ENCODE measurements around the gene LRRC7.

Gene LRRC7

DNA sequence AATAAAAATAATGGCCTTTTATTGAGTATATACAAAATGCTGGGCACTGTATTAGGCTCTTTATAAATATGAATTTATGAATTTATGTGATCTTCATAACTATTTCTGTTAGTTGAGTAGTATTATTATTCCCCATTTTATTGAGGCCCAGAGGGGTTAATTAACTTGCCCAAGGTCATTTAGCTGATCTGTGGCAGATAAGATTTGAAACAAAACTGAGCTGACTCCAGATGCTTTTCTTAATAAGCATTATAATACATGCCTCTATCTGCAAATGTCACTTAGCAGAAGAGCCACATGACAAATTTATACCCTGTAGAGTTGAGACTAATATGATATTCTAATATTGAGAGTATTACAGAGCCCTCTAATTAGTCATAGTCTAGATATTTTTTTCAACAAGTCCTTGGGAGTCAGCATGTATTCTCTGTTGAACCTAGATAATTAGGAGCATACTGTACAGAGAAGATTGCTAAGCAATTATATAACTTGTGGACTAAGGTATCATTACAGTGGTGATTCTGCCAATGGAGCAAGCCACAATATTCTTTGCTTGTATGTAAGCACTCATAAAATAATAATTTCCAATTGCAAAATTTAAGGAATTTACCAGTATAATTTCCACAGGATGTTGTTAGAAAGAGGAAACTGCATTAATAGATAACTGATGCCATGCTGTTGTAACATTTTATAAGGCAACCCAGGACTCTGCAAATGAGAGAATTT lies 525.7 kb downstream of the LRRC7 start:
- no peak for DNase-seq (ENCODE audit: low read depth)

GRCh38 chr1:70101231-70101630 lies 533.5 kb downstream of the LRRC7 start:
- DNase-seq (ENCODE audit: low read depth) = no peak

- no peak for DNase-seq (ENCODE audit: low read depth)
These were observed 534.1 kb downstream of the LRRC7 start for GRCh38 chr1:70101774-70102173.

GRCh38 chr1:70103770-70104169 lies 536.0 kb downstream of the LRRC7 start:
- no peak for DNase-seq (ENCODE audit: low read depth)

GRCh38 chr1:70109241-70109640 lies 541.5 kb downstream of the LRRC7 start:
- DNase-seq (ENCODE audit: low read depth) = no peak

DNA sequence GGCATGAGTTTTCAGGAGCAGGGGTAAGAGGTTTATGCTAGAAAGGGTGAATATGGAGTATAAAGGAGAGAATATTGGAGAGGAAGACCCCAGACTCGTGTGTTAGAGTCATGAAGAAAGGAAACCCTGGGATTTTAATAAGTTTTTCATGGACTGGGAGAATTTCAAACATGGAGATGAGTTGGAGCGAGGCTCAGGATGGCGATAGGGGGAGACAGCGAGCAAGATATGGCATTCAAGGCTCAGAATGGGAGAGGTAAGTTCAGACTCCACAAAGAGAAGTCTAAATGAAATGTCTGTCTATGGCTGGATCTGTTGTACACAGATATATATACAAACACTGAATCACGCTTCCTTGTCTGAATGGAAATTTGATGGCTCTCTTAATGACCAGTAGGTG lies 545.1 kb downstream of the LRRC7 start:
- no peak for DNase-seq (ENCODE audit: low read depth)

DNA sequence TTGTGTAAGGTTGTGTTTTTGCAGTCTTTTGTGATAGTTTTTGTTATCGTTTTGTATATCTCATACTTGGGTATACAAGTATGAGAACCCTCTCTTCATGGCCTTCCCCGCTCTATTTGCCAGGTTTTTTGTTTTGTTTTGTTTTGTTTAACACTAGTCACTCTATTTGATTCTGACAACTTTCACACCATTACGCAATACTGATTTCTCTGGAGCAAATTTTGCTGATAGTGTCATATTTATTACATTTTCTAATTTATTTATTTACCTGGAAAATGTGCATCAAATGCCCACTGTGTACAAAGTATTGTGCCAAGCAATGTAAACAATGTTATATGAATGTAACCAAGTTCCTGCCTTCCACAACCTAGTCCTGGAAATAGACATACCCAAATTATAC lies 547.6 kb downstream of the LRRC7 start:
- no peak for DNase-seq (ENCODE audit: low read depth)

- DNase-seq (ENCODE audit: low read depth) = no peak
These were observed 549.3 kb downstream of the LRRC7 start for GRCh38 chr1:70117046-70117445.

DNA sequence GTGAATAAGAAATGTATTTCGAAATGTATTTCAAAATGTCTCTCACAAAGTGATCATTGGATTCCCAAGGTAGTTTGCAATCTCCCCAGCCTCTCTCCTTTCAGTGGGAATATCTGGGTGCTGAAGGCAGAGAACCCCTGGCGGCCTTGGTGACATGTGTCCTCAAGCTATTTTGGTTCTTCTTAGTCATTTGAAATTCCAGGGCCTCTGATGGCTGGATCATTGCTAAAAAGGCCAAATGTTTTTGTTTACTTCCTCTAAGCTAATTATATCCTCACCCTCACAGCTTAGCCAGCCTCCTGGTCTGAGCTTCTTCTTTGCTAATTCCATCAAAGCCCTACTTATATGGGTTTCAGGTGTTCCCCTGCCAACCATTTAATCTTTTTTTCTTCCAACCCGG lies 566.4 kb downstream of the LRRC7 start:
- no peak for DNase-seq (ENCODE audit: low read depth)

GRCh38 chr1:70140343-70140742 lies 572.6 kb downstream of the LRRC7 start:
- DNase-seq (ENCODE audit: low read depth) = no peak

- no peak for DNase-seq (ENCODE audit: low read depth)
These were observed 573.2 kb downstream of the LRRC7 start for GRCh38 chr1:70140894-70141293.

DNA sequence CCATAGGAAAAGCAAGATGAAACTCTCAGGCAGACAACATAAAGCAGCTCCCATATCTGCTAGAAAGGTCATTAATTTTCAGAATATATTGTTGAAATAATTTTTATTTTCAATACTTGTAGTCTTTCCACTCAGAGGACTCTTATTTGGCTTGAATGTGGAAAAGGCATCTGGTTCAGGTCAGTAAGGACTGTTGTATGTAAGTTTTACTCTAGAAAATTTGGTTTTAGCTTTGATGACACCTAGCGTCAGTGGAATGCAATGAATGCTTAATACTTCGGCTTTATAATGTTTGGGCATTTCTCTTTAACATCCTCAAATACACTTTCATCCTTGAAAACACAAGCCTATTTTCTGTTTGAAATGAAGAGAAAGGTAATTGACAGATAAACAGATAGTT lies 574.4 kb downstream of the LRRC7 start:
- no peak for DNase-seq (ENCODE audit: low read depth)

GRCh38 chr1:70143048-70143659 lies 575.4 kb downstream of the LRRC7 start:
- DNase-seq (ENCODE audit: low read depth) = no peak

DNA sequence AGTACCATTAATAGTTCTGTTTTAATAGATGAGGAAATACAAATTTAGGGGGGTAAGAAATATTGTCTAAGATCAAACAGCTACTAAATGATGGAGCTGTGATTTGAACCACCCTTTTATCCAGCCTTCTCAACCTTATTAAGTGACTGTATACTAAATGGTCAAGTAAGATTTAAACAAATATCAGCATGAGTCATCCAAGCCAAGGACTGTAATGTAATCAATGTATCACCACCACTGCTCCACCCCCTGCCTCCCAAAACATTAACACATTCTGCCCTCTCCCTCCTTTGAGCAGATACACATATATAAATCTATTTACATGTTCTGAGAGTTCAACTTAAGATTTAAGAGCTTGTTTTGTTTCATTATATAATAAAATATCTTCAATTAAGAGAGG lies 578.8 kb downstream of the LRRC7 start:
- no peak for DNase-seq (ENCODE audit: low read depth)

GRCh38 chr1:70150444-70150843 lies 582.7 kb downstream of the LRRC7 start:
- DNase-seq (ENCODE audit: low read depth) = no peak

- no peak for DNase-seq (ENCODE audit: low read depth)
These were observed 586.0 kb downstream of the LRRC7 start for GRCh38 chr1:70153739-70154138.

DNA sequence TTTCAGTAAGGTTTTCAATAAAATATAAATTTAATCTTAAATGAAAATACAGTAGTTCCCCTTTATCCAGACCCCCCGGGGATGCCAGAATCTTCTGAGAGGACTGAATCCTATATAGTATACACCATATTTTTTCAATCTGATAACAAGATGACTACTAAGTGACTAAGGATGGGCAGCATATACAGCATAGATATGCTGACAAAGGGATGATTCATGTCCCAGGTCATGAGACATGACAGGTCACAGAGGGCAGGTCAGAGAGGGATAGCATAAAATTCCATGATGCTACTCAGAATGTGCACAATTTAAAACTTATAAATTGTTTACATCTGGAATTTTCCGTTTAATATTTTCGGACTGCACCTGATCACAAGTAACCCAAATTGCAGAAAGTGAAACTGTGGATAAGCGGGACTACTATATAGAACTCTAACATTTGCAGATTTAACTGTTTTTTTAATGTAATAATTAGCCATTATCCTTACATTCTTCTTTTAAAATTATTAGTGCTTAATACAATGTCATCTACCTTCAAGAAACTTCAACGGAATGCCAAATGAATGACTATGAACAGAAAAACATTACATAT lies 588.9 kb downstream of the LRRC7 start:
- DNase-seq (ENCODE audit: low read depth) = no peak

DNA sequence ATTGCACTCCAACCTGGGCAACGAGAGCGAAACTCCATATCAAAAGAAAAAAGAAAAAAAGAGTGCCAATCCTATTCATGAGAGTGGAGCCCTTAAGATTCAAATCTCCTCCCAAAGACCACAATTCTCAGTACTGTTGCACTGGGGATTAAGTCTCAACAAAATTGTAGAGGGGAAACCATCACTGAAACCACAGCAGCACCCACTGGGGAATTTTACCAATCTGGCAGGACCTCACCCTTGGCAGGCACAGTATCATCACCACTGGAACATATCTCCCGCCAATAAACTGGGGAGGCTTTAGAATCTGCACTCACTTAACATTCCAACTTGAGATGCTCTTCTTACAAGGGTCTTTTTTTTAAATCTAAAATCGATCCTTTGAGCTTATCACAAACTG lies 596.6 kb downstream of the LRRC7 start:
- no peak for DNase-seq (ENCODE audit: low read depth)

GRCh38 chr1:70168283-70168682 lies 600.6 kb downstream of the LRRC7 start:
- DNase-seq (ENCODE audit: low read depth) = no peak

DNA sequence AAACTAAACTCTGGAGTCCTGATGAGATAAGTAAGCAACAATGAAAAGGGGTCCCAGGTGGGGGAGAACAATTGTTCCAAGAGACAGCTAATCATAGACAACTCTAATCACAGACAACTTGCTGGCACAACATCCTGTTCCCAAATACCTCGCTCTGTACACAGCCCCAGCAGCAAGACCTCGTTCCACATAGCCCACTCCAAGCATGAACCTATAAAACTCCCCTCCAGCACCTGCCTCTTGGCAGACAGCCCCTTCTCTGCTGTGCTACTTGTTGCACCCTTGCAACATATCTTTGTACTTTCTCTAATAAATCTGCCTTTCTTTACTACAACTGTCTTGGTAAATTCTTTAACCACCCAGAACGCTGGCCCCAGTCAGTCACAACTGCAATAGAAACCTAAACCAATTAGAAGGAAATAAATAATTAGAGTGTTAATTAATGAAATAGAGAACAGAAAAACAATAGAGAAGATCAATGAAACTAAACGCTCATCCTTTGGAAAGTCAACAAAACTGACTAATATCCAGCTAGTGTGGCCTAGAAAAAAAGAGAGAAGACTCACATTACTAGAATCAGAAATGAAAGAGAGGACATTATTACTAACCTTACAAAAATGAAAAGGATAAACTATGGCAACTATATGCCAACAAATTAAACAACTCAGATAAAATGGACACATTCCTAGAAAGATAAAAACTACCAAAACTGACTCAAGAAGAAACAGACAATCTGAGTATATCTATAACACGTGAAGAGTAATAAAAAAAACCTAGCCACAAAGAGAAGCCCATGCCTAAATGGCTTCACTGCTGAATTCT lies 601.5 kb downstream of the LRRC7 start:
- DNase-seq (ENCODE audit: low read depth) = no peak

DNA sequence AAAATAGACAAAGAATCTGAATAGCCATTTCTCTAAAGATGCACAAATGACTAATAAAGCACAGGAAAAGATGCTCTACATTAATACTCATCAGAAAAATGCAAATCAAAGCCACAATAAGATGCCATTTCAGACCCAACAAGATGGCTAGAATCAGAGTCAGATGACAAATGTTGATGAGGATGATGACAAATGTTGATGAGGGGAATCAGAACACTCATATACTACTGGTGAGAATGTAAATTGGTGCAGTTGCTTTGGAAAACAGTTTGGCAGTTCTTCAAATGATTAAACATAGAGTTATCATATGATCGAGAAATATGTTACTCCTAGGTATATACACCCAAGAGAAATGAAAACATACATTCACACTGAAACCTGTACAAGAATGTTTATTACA lies 603.8 kb downstream of the LRRC7 start:
- no peak for DNase-seq (ENCODE audit: low read depth)
